HepG2 (cell line): ENCODE measurements around the gene CLDN7. TPM values are rescaled to one million over a fixed set of nuclear protein-coding genes. Genes with fewer than 3 reads are reported as not detected.

Source experiments
- MED1 ChIP-seq: sonication (generic); formaldehyde crosslinking; IDR thresholded peaks from 2 replicates; pipeline ENCODE4 v1.4.0; 2020; ENCODE audit warnings: missing genetic modification reagents
- SNAPC2 ChIP-seq: sonication (generic); formaldehyde crosslinking; IDR thresholded peaks from 2 replicates; pipeline ENCODE4 v1.8.1; 2022; ENCODE audit warnings: mild to moderate bottlenecking, missing genetic modification reagents
- ZMYM2 ChIP-seq: sonication (generic); formaldehyde crosslinking; IDR thresholded peaks from 2 replicates; pipeline ENCODE4 v1.8.0; 2022; ENCODE audit warnings: mild to moderate bottlenecking, missing genetic modification reagents
- ZNF281 ChIP-seq: sonication (generic); formaldehyde crosslinking; IDR thresholded peaks from 2 replicates; pipeline ENCODE4 v1.4.0; 2020; ENCODE audit warnings: missing genetic modification reagents, borderline replicate concordance
- ZNF768 ChIP-seq: sonication (generic); formaldehyde crosslinking; IDR thresholded peaks from 2 replicates; pipeline ENCODE4 v1.4.0; 2020; ENCODE audit warnings: missing genetic modification reagents
- polyA plus RNA-seq, 8 experiments: library from polyadenylated mRNA; depleted of rRNA in 3 of 8; stranded (reverse) in 7 of 8; unstranded in 1 of 8; fragments of >200 nt; fragmentation: Illumina TruSeq in 4 of 8; extraction: Trizol in 4 of 8; gene quantifications; 2 replicates each; pipeline versions ENCODE4 v1.2.1 to v1.2.3, GENCODE V29; 2011 to 2016; ENCODE audit warnings: low read depth in 4 of 8, missing spikeins in 1 of 8, mixed read lengths in 1 of 8; ENCODE audit not compliant: insufficient read depth in 1 of 8
- total RNA-seq, 5 experiments: library from RNA; depleted of rRNA; stranded (reverse); fragments of >200 nt; fragmentation: Illumina TruSeq; extraction: Trizol; gene quantifications; 2 replicates each; pipeline ENCODE4 v1.2.3, GENCODE V29; 2016; ENCODE audit warnings: low read depth in 1 of 5
- TF ChIP-seq, protein P1 (sequence below): sonication (generic); formaldehyde crosslinking; IDR thresholded peaks from 2 replicates; pipeline ENCODE4 v1.4.0; 2020; ENCODE audit warnings: missing genetic modification reagents
- TF ChIP-seq, protein P2 (sequence below): sonication (generic); formaldehyde crosslinking; IDR thresholded peaks from one replicate; pipeline ENCODE4 v1.5.1; 2020; ENCODE audit warnings: mild to moderate bottlenecking, missing genetic modification reagents; ENCODE audit errors: not compliant biosample characterization
- TF ChIP-seq, protein P3 (sequence below): sonication (generic); formaldehyde crosslinking; IDR thresholded peaks from 2 replicates; pipeline ENCODE4 v1.4.0; 2020; ENCODE audit warnings: mild to moderate bottlenecking, missing genetic modification reagents

Gene CLDN7
- total and polyA plus RNA-seq, 2 of the 13 experiments (the other 11 are each of a cell fraction or from before 2014, with no cell fraction given), result not detected

DNA sequence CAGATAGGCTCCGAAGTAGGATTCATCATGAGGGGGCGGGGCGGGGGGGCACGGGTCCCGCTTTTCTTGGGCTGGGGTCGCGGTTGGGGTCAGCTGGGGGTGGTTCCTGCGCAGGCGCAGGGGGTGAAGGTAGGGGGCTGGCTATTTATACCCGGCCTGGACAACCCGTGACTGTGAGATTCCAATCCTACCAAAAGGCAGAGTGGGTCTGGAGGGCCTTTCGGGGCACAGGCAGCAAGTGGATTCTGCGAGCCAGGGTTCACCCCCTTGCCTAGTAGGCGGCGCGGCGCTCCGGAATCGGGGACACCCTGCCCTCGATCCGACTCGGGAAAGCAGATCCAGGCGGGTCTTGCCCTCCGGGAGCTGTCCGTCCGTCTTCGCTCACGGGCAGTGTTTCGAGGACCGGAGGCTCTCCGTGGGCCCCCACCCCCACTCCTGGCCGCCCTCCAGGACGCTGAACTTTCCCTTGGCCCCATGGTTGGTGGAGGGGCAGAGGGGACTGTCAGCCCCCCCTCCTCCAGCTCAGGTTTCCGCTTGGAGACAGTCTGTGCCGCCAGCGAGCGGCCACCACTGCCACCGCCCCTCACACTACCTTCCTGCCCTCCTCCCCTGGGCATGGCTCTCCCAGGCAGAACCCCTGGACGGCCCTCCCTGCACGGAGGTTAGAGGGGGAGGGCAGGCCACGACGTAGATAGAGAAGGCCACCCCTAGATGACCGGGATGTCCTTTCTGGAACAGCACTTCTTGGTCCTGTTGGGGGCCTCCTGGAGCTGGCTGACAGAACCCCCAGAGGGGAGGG is 19.9 kb upstream of the CLDN7 start (continued):
- TF ChIP-seq ZNF768, result peak; percentile 36; the same call in 1 of the 2 replicates
- TF ChIP-seq MED1 (CRISPR knock-in tag), result peak; percentile 23; the same call in 1 of the 2 replicates
- no peak for TF ChIP-seq ZMYM2
- TF ChIP-seq, protein P1, sequence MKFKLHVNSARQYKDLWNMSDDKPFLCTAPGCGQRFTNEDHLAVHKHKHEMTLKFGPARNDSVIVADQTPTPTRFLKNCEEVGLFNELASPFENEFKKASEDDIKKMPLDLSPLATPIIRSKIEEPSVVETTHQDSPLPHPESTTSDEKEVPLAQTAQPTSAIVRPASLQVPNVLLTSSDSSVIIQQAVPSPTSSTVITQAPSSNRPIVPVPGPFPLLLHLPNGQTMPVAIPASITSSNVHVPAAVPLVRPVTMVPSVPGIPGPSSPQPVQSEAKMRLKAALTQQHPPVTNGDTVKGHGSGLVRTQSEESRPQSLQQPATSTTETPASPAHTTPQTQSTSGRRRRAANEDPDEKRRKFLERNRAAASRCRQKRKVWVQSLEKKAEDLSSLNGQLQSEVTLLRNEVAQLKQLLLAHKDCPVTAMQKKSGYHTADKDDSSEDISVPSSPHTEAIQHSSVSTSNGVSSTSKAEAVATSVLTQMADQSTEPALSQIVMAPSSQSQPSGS, result no peak
- TF ChIP-seq, protein P2, sequence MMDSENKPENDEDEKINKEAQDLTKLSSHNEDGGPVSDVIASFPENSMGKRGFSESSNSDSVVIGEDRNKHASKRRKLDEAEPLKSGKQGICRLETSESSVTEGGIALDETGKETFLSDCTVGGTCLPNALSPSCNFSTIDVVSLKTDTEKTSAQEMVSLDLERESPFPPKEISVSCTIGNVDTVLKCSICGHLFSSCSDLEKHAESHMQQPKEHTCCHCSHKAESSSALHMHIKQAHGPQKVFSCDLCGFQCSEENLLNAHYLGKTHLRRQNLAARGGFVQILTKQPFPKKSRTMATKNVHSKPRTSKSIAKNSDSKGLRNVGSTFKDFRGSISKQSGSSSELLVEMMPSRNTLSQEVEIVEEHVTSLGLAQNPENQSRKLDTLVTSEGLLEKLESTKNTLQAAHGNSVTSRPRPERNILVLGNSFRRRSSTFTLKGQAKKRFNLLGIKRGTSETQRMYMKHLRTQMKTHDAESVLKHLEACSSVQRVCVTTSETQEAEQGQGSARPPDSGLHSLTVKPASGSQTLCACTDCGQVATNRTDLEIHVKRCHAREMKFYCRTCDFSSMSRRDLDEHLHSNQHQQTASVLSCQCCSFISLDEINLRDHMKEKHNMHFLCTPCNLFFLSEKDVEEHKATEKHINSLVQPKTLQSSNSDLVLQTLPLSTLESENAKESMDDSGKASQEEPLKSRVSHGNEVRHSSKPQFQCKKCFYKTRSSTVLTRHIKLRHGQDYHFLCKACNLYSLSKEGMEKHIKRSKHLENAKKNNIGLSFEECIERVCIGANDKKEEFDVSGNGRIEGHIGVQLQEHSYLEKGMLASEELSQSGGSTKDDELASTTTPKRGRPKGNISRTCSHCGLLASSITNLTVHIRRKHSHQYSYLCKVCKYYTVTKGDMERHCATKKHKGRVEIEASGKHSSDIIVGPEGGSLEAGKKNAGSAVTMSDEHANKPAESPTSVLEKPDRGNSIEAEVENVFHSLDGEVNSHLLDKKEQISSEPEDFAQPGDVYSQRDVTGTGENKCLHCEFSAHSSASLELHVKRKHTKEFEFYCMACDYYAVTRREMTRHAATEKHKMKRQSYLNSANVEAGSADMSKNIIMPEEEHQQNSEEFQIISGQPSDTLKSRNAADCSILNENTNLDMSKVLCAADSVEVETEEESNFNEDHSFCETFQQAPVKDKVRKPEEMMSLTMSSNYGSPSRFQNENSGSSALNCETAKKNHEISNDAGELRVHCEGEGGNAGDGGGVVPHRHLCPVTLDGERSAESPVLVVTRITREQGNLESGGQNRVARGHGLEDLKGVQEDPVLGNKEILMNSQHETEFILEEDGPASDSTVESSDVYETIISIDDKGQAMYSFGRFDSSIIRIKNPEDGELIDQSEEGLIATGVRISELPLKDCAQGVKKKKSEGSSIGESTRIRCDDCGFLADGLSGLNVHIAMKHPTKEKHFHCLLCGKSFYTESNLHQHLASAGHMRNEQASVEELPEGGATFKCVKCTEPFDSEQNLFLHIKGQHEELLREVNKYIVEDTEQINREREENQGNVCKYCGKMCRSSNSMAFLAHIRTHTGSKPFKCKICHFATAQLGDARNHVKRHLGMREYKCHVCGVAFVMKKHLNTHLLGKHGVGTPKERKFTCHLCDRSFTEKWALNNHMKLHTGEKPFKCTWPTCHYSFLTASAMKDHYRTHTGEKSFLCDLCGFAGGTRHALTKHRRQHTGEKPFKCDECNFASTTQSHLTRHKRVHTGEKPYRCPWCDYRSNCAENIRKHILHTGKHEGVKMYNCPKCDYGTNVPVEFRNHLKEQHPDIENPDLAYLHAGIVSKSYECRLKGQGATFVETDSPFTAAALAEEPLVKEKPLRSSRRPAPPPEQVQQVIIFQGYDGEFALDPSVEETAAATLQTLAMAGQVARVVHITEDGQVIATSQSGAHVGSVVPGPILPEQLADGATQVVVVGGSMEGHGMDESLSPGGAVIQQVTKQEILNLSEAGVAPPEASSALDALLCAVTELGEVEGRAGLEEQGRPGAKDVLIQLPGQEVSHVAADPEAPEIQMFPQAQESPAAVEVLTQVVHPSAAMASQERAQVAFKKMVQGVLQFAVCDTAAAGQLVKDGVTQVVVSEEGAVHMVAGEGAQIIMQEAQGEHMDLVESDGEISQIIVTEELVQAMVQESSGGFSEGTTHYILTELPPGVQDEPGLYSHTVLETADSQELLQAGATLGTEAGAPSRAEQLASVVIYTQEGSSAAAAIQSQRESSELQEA, result no peak
- TF ChIP-seq ZNF281 (CRISPR knock-in tag), result peak; percentile 88
- 0 out of 2 replicates have a peak, but pooled peaks have one; percentile 55 for TF ChIP-seq SNAPC2 (CRISPR knock-in tag)
- TF ChIP-seq, protein P3, sequence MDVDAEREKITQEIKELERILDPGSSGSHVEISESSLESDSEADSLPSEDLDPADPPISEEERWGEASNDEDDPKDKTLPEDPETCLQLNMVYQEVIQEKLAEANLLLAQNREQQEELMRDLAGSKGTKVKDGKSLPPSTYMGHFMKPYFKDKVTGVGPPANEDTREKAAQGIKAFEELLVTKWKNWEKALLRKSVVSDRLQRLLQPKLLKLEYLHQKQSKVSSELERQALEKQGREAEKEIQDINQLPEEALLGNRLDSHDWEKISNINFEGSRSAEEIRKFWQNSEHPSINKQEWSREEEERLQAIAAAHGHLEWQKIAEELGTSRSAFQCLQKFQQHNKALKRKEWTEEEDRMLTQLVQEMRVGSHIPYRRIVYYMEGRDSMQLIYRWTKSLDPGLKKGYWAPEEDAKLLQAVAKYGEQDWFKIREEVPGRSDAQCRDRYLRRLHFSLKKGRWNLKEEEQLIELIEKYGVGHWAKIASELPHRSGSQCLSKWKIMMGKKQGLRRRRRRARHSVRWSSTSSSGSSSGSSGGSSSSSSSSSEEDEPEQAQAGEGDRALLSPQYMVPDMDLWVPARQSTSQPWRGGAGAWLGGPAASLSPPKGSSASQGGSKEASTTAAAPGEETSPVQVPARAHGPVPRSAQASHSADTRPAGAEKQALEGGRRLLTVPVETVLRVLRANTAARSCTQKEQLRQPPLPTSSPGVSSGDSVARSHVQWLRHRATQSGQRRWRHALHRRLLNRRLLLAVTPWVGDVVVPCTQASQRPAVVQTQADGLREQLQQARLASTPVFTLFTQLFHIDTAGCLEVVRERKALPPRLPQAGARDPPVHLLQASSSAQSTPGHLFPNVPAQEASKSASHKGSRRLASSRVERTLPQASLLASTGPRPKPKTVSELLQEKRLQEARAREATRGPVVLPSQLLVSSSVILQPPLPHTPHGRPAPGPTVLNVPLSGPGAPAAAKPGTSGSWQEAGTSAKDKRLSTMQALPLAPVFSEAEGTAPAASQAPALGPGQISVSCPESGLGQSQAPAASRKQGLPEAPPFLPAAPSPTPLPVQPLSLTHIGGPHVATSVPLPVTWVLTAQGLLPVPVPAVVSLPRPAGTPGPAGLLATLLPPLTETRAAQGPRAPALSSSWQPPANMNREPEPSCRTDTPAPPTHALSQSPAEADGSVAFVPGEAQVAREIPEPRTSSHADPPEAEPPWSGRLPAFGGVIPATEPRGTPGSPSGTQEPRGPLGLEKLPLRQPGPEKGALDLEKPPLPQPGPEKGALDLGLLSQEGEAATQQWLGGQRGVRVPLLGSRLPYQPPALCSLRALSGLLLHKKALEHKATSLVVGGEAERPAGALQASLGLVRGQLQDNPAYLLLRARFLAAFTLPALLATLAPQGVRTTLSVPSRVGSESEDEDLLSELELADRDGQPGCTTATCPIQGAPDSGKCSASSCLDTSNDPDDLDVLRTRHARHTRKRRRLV (CRISPR knock-in tag), result peak; percentile 78
